ENCODE results near the gene HIBCH.

DNA sequence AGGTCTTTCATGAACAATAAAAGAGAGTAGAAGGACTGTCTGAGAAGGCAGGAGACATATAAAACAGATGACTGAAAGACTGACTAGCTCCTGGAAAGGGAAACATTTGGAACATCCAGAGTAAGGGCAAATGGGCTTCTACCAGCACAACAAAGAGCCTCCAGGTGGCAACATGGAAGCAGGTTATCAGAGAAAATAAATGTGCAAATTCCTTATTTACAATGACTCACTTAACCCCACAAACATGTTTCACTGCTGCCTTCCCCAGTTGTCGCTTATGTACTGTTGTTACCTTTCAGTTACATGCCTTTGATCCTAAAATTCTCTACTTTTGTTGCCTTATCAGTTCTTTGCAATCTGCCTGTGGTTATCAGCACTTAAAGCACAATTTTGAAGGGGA, 117.0 kb downstream of the HIBCH start:
- TF ChIP-seq POLR2AphosphoS5 (IDR thresholded peaks at IDR 0.05; ENCODE audit: low read depth) (no peak), STAT1 (IDR thresholded peaks at IDR 0.05; ENCODE audit: unreplicated experiment) (no peak), EZH2 (IDR thresholded peaks at IDR 0.05; ENCODE audit: low read depth, unreplicated experiment) (no peak), CREB1 (CRISPR knock-in tag; IDR thresholded peaks at IDR 0.05; ENCODE audit: low read depth) (no peak), EZH2phosphoT487 (IDR thresholded peaks at IDR 0.05; ENCODE audit: unreplicated experiment) (no peak), ZNF331 (CRISPR knock-in tag; IDR thresholded peaks at IDR 0.05; ENCODE audit: low read depth) (no peak), NANOG (IDR thresholded peaks at IDR 0.05; ENCODE audit: borderline replicate concordance) (no peak)
- TF ChIP-seq, protein P1, sequence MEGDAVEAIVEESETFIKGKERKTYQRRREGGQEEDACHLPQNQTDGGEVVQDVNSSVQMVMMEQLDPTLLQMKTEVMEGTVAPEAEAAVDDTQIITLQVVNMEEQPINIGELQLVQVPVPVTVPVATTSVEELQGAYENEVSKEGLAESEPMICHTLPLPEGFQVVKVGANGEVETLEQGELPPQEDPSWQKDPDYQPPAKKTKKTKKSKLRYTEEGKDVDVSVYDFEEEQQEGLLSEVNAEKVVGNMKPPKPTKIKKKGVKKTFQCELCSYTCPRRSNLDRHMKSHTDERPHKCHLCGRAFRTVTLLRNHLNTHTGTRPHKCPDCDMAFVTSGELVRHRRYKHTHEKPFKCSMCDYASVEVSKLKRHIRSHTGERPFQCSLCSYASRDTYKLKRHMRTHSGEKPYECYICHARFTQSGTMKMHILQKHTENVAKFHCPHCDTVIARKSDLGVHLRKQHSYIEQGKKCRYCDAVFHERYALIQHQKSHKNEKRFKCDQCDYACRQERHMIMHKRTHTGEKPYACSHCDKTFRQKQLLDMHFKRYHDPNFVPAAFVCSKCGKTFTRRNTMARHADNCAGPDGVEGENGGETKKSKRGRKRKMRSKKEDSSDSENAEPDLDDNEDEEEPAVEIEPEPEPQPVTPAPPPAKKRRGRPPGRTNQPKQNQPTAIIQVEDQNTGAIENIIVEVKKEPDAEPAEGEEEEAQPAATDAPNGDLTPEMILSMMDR (conservative IDR thresholded peaks at IDR 0.05; ENCODE audit: low read depth in 2 of 2): peak; percentile 10 to 25; a peak in 1 of 4 replicates
- TF ChIP-seq, protein P2, sequence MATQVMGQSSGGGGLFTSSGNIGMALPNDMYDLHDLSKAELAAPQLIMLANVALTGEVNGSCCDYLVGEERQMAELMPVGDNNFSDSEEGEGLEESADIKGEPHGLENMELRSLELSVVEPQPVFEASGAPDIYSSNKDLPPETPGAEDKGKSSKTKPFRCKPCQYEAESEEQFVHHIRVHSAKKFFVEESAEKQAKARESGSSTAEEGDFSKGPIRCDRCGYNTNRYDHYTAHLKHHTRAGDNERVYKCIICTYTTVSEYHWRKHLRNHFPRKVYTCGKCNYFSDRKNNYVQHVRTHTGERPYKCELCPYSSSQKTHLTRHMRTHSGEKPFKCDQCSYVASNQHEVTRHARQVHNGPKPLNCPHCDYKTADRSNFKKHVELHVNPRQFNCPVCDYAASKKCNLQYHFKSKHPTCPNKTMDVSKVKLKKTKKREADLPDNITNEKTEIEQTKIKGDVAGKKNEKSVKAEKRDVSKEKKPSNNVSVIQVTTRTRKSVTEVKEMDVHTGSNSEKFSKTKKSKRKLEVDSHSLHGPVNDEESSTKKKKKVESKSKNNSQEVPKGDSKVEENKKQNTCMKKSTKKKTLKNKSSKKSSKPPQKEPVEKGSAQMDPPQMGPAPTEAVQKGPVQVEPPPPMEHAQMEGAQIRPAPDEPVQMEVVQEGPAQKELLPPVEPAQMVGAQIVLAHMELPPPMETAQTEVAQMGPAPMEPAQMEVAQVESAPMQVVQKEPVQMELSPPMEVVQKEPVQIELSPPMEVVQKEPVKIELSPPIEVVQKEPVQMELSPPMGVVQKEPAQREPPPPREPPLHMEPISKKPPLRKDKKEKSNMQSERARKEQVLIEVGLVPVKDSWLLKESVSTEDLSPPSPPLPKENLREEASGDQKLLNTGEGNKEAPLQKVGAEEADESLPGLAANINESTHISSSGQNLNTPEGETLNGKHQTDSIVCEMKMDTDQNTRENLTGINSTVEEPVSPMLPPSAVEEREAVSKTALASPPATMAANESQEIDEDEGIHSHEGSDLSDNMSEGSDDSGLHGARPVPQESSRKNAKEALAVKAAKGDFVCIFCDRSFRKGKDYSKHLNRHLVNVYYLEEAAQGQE (IDR thresholded peaks at IDR 0.05; ENCODE audit: unreplicated experiment): no peak
- TF ChIP-seq, protein P3, sequence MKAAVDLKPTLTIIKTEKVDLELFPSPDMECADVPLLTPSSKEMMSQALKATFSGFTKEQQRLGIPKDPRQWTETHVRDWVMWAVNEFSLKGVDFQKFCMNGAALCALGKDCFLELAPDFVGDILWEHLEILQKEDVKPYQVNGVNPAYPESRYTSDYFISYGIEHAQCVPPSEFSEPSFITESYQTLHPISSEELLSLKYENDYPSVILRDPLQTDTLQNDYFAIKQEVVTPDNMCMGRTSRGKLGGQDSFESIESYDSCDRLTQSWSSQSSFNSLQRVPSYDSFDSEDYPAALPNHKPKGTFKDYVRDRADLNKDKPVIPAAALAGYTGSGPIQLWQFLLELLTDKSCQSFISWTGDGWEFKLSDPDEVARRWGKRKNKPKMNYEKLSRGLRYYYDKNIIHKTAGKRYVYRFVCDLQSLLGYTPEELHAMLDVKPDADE (IDR thresholded peaks at IDR 0.05): no peak
